Vagina (tissue), 2 donors: ENCODE data around the gene CGB3.

Experiments used
- CTCF ChIP-seq, 3 experiments: fragments of 450-650 bp in 2 of 3; fragments of 200-600 bp in 1 of 3; sonication (generic) in 1 of 3; IDR thresholded peaks; one replicate each; pipeline ENCODE4 v1.5.1; 2017 to 2019; ENCODE audit warnings: antibody characterized with exemption in 3 of 3, mild to moderate bottlenecking in 2 of 3, moderate library complexity in 2 of 3
- POLR2A ChIP-seq, 2 donors: fragments of 450-650 bp; IDR thresholded peaks; one replicate each; pipeline ENCODE4 v1.6.1; 2017; ENCODE audit warnings: antibody characterized with exemption in 2 of 2, mild to moderate bottlenecking in 2 of 2, moderate library complexity in 2 of 2
- POLR2AphosphoS5 ChIP-seq, 2 donors: sonication (generic); formaldehyde crosslinking; IDR thresholded peaks; one replicate each; pipeline ENCODE4 v1.9.0; 2017; ENCODE audit warnings: antibody characterized with exemption in 2 of 2, mild to moderate bottlenecking in 2 of 2, low read depth in 1 of 2; ENCODE audit not compliant: insufficient read depth in 1 of 2

- TF ChIP-seq CTCF (IDR thresholded peaks at IDR 0.05) (no peak), POLR2AphosphoS5 (IDR thresholded peaks at IDR 0.05; ENCODE audit: insufficient read depth in 1 of 2, low read depth in 1 of 2) (no peak), POLR2A (IDR thresholded peaks at IDR 0.05) (no peak)
Observed at GRCh38 chr19:49059053-49059452, 34.9 kb upstream of the CGB3 start.
